C4-2B (cell line): ENCODE results near the gene SSC5D.

ENCODE experiments used
- ZFX ChIP-seq: fragments of 450-650 bp; IDR thresholded peaks from 2 replicates; pipeline ENCODE4 v1.6.1; 2017
- TF ChIP-seq, protein P1 (sequence below): fragments of 450-650 bp; conservative IDR thresholded peaks from 2 replicates; pipeline ENCODE4 v1.5.1; 2017; ENCODE audit warnings: mild to moderate bottlenecking

DNA sequence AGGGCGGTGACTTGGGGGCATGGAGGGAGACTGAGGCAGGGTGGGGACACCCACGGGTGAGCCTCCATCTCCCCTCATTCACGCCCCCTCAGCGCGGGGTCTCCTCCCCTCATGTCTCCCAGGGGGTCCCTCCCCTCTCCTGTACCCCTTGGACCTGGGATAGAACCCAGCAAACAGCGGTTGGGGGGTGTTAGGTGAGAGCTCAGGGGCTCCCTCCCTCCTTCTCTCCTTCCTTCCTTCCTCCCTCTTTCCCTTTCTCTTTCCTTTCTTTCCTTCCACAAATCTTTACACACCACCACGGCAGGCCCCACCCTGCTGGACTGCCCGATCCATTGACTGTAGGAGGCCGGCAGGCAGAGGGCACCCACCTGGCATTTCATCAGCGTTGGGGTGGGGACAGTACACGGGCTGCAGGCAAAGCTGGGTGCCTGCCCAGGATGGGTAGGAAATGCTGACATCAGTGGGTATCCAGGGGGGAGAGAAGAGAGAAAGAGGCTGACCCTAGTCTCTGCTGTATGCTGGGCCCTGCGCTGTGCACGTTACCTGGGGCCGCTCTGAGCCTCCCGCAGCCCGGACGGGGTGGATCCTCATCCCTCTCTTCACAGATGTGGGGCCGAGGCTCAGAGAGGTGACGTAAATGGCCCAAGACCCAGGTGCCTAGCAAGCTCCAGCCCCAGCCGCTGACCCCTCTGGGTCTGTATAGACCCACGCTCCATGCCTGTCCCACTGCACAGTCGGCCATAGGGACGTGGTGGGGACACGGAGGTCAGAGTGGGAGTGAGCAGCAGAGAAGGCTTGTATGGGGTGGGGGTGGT lies 3.5 kb downstream of the SSC5D start:
- TF ChIP-seq, protein P1, sequence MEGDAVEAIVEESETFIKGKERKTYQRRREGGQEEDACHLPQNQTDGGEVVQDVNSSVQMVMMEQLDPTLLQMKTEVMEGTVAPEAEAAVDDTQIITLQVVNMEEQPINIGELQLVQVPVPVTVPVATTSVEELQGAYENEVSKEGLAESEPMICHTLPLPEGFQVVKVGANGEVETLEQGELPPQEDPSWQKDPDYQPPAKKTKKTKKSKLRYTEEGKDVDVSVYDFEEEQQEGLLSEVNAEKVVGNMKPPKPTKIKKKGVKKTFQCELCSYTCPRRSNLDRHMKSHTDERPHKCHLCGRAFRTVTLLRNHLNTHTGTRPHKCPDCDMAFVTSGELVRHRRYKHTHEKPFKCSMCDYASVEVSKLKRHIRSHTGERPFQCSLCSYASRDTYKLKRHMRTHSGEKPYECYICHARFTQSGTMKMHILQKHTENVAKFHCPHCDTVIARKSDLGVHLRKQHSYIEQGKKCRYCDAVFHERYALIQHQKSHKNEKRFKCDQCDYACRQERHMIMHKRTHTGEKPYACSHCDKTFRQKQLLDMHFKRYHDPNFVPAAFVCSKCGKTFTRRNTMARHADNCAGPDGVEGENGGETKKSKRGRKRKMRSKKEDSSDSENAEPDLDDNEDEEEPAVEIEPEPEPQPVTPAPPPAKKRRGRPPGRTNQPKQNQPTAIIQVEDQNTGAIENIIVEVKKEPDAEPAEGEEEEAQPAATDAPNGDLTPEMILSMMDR, result no peak
- no peak for TF ChIP-seq ZFX
